CD4-positive, alpha-beta T cell (primary cell): Measurements from ENCODE around the gene SEPTIN1. TPM values are rescaled to one million over a fixed set of nuclear protein-coding genes. Genes with fewer than 3 reads are reported as not detected.
A peak's percentile ranks its signal among the peaks of the same experiment; 100 is the strongest.

Experiments used
- ATAC-seq: fragments of 200-7000 bp; cut with Tn5 transposase; one replicate; pipeline ENCODE4 v1.10.0; 2022; ENCODE audit warnings: mild to moderate bottlenecking; ENCODE audit not compliant: poor library complexity
- CTCF ChIA-PET: fragments of 350-600 bp; sonication (Branson Sonifier 250); formaldehyde crosslinking; loops from one replicate; lab custom pipeline; 2021; ENCODE audit warnings: antibody characterized with exemption, inconsistent platforms; lab: Charles Lee
- POLR2A ChIA-PET: fragments of 350-600 bp; sonication (Branson Sonifier 250); formaldehyde crosslinking; loops from one replicate; lab custom pipeline; 2021; ENCODE audit warnings: antibody characterized with exemption, inconsistent platforms; lab: Charles Lee
- DNase-seq, 14 experiments: peaks; one replicate each; pipeline ENCODE4 v3.0.0-alpha.2; 2013 to 2020; ENCODE audit warnings: mixed read lengths in 2 of 14
- H3K27ac ChIP-seq, 2 donors: one replicate each; pipeline versions ENCODE4 v1.5.1 to v1.7.0; 2013; ENCODE audit warnings: low read length in 2 of 2, low read depth in 1 of 2, mild to moderate bottlenecking in 1 of 2
- H3K27me3 ChIP-seq, 2 experiments: 1 replicate in 1 of 2; 2 replicates in 1 of 2; pipeline versions ENCODE4 v1.6.1 to v1.7.0; 2013; ENCODE audit warnings: low read length in 2 of 2, control low read depth in 1 of 2, mild to moderate bottlenecking in 1 of 2, moderate library complexity in 1 of 2; ENCODE audit not compliant: insufficient read depth in 2 of 2, control insufficient read depth in 1 of 2
- H3K36me3 ChIP-seq: one replicate; pipeline ENCODE4 v1.6.1; 2013; ENCODE audit warnings: low read length, control low read depth; ENCODE audit not compliant: insufficient read depth
- H3K4me1 ChIP-seq: one replicate; pipeline ENCODE4 v1.6.1; 2013; ENCODE audit warnings: low read length, control low read depth; ENCODE audit not compliant: insufficient read depth
- H3K4me3 ChIP-seq: one replicate; pipeline ENCODE4 v1.5.1; 2013; ENCODE audit warnings: mild to moderate bottlenecking, low read length, moderate library complexity
- H3K9me3 ChIP-seq, 2 experiments: 1 replicate in 1 of 2; 2 replicates in 1 of 2; pipeline versions ENCODE4 v1.6.1 to v1.7.0; 2013; ENCODE audit warnings: low read length in 2 of 2, mild to moderate bottlenecking in 2 of 2, control low read depth in 1 of 2, moderate library complexity in 1 of 2; ENCODE audit not compliant: control insufficient read depth in 1 of 2, insufficient read depth in 1 of 2
- H3K27ac Mint-ChIP-seq: one replicate; pipeline ENCODE4 v1.8.0; 2020; ENCODE audit warnings: mixed read lengths
- H3K27me3 Mint-ChIP-seq: one replicate; pipeline ENCODE4 v1.8.0; 2021; ENCODE audit warnings: mixed read lengths
- H3K36me3 Mint-ChIP-seq: one replicate; pipeline ENCODE4 v1.8.0; 2021; ENCODE audit warnings: low read depth, mixed read lengths
- H3K4me1 Mint-ChIP-seq: one replicate; pipeline ENCODE4 v1.8.0; 2021; ENCODE audit warnings: low read depth, mixed read lengths
- H3K4me3 Mint-ChIP-seq: one replicate; pipeline ENCODE4 v1.8.0; 2020; ENCODE audit warnings: mild to moderate bottlenecking, mixed read lengths
- H3K9me3 Mint-ChIP-seq: one replicate; pipeline ENCODE4 v1.8.0; 2020; ENCODE audit warnings: mixed read lengths
- intact Hi-C, 2 experiments: fragments of 100-400 bp; cut with DNase I in 1 of 2; cut with micrococcal nuclease in 1 of 2; formaldehyde crosslinking; loops; one replicate each; pipeline versions ENCODE4 v1.15.1 to v1.9.0; 2023 to 2025; cut with DNase I, micrococcal nuclease
- total RNA-seq, 174 experiments: library from RNA in 2 of 174; stranded (reverse) in 2 of 174; gene quantifications; one replicate each; pipeline ENCODE4 v1.2.3 and lab custom pipeline; 2021 to 2026
- TF ChIP-seq, protein P1 (sequence below): fragments of 200-600 bp; IDR thresholded peaks from one replicate; pipeline ENCODE4 v1.8.0; 2022; ENCODE audit warnings: antibody characterized with exemption, mild to moderate bottlenecking

SEPTIN1 gene
- total RNA-seq, 2 experiments from 2014 or later, result 161 to 163 TPM

- no peak within 1 kb of the TSS for H3K4me3 Mint-ChIP-seq
- no peaks in the 10 kb centered on the region for H3K27me3 Mint-ChIP-seq
- H3K9me3 Mint-ChIP-seq, result no peaks in the 10 kb centered on the region
- Histone ChIP-seq H3K27me3 (no peaks in the 10 kb centered on the region), H3K36me3 (peaks cover 19% of the 10 kb centered on the region), H3K9me3 (no peaks in the 10 kb centered on the region), H3K27ac (peak within 1 kb of the TSS; percentile 70 to 81), H3K4me1 (peaks cover 38% of the 10 kb centered on the region), H3K4me3 (peak within 1 kb of the TSS; percentile 97)
- ChIA-PET POLR2A (interaction anchor here (0.6 to 2.9 kb wide), 49 partner anchors 9 to 753 kb away, joined by 3 to 119 read pairs (median 6); partner anchors contain the start of genes ALDOA, CD2BP2, CORO1A and FBRS), CTCF (interaction anchor here (0.6 to 2.4 kb wide), 45 partner anchors 9 to 339 kb away, joined by 3 to 28 read pairs (median 5); partner anchors contain the start of genes ITGAL, PRR14, SEPHS2 and SEPTIN1)
- ATAC-seq (peak; percentile 96), DNase-seq (peak; percentile 89 to 99 (median 93))
- peaks cover 21% of the 10 kb centered on the region for H3K4me1 Mint-ChIP-seq
- H3K27ac Mint-ChIP-seq, result no peak within 1 kb of the TSS
- intact Hi-C loops, result loop anchor here (1.0 to 10.0 kb wide), 14 partner anchors 15 to 265 kb away; partner anchors contain the start of genes ITGAL (in 2 of the 2), SEPHS2 (in 2 of the 2), FBRS (in 1 of the 2) and SRCAP (in 1 of the 2)
- peaks cover 18% of the 10 kb centered on the region for H3K36me3 Mint-ChIP-seq
- TF ChIP-seq, protein P1, sequence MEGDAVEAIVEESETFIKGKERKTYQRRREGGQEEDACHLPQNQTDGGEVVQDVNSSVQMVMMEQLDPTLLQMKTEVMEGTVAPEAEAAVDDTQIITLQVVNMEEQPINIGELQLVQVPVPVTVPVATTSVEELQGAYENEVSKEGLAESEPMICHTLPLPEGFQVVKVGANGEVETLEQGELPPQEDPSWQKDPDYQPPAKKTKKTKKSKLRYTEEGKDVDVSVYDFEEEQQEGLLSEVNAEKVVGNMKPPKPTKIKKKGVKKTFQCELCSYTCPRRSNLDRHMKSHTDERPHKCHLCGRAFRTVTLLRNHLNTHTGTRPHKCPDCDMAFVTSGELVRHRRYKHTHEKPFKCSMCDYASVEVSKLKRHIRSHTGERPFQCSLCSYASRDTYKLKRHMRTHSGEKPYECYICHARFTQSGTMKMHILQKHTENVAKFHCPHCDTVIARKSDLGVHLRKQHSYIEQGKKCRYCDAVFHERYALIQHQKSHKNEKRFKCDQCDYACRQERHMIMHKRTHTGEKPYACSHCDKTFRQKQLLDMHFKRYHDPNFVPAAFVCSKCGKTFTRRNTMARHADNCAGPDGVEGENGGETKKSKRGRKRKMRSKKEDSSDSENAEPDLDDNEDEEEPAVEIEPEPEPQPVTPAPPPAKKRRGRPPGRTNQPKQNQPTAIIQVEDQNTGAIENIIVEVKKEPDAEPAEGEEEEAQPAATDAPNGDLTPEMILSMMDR, result peak; percentile 75
These were observed 47.5 kb upstream of the SEPTIN1 start, which contains the start of gene DCTPP1 for GRCh38 chr16:30429678-30430427. TSS of gene DCTPP1 (minus strand) at chr16:30430030. CDS start at chr16:30429980, 50 bp downstream.

GRCh38 chr16:30429418-30429677 lies 47.0 kb upstream of the SEPTIN1 start:
- intact Hi-C loops, result loop anchor here in 1 of 2 experiments (1.0 to 10.0 kb wide), 2 partner anchors 46 to 265 kb away; partner anchors contain the start of gene SRCAP
- H3K9me3 Mint-ChIP-seq, result no peaks in the 10 kb centered on the region
- no peak overlapping the region for H3K27ac Mint-ChIP-seq
- ATAC-seq (no peak), DNase-seq (no peak)
- TF ChIP-seq, protein P1, result no peak
- H3K36me3 Mint-ChIP-seq, result peaks cover 23% of the 10 kb centered on the region
- Histone ChIP-seq H3K4me1 (peaks cover 33% of the 10 kb centered on the region), H3K4me3 (peak overlapping the region; percentile 97), H3K27me3 (no peaks in the 10 kb centered on the region), H3K36me3 (peaks cover 23% of the 10 kb centered on the region), H3K9me3 (no peaks in the 10 kb centered on the region), H3K27ac (peak overlapping the region; percentile 67 to 81)
- no peak overlapping the region for H3K4me3 Mint-ChIP-seq
- ChIA-PET CTCF (interaction anchor here (0.6 to 2.4 kb wide), 43 partner anchors 9 to 338 kb away, joined by 3 to 28 read pairs (median 6); partner anchors contain the start of genes ITGAL, SEPHS2, SEPTIN1 and SRCAP), POLR2A (interaction anchor here (0.6 to 2.9 kb wide), 47 partner anchors 8 to 753 kb away, joined by 3 to 119 read pairs (median 6); partner anchors contain the start of genes ALDOA, CD2BP2, CORO1A and FBRS)
- peaks cover 17% of the 10 kb centered on the region for H3K4me1 Mint-ChIP-seq
- H3K27me3 Mint-ChIP-seq, result no peaks in the 10 kb centered on the region

DNA sequence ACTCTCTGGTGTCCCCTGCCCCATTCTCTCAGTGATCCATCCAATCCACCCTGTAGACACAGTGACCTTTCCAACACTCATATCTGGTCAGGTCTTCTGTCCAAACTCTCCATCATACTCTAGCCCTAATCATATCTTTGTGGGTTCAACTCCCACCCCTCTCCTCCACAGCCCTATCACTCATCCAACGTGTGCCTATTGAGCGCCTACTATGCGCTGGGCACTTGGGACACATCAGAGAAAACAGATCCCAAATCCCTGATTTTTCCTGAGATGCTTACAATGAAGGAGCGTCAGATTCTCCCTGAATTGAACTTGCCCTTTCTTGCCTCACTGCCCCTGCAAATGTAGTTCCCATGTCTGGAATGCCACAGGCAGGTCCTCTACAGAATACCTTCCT lies 45.7 kb upstream of the SEPTIN1 start:
- ChIA-PET CTCF (no interaction called here), POLR2A (no interaction called here)
- Mint-ChIP-seq H3K27ac (peak overlapping the region; percentile 21), H3K27me3 (no peaks in the 10 kb centered on the region), H3K36me3 (peaks cover 36% of the 10 kb centered on the region), H3K4me1 (peaks cover 9% of the 10 kb centered on the region), H3K4me3 (peak overlapping the region; percentile 30), H3K9me3 (no peaks in the 10 kb centered on the region)
- no peak for DNase-seq
- H3K27me3 ChIP-seq, result no peaks in the 10 kb centered on the region
- intact Hi-C loops, result loop anchor here in 1 of 2 experiments (10.0 kb wide), 1 partner anchor 267 kb away; the partner anchor contains the start of gene SRCAP
- peaks cover 35% of the 10 kb centered on the region for H3K36me3 ChIP-seq
- no peaks in the 10 kb centered on the region for H3K9me3 ChIP-seq
- no peak overlapping the region for H3K4me3 ChIP-seq
- TF ChIP-seq, protein P1, result no peak
- ATAC-seq, result no peak
- no peak overlapping the region for H3K27ac ChIP-seq
- peaks cover 30% of the 10 kb centered on the region for H3K4me1 ChIP-seq
